ENCODE results near the gene OSGIN1. TPM values are rescaled to one million over a fixed set of nuclear protein-coding genes. Genes with fewer than 3 reads are reported as not detected.

OSGIN1 gene
- total and polyA plus RNA-seq, 12 donors = 3.2 to 14.5 (median 5.5) TPM

GRCh38 chr16:83969771-83970429 is 16.9 kb downstream of the OSGIN1 start:
- no peaks in the 10 kb centered on the region for H3K9me3 ChIP-seq
- intact Hi-C loops (cut with DNase I) = loop anchor here in 8 of 10 donors (2.0 to 10.0 kb wide), 11 partner anchors 72 to 515 kb away; partner anchors contain the start of genes SLC38A8 (in 2 of the 8) and TAF1C (in 2 of the 8)
- no peak for ATAC-seq
- no peaks in the 10 kb centered on the region for H3K4me1 ChIP-seq
- no peak for DNase-seq
- 57 to 67% methylated on average over 18 of the region's 18 CpGs for WGBS, 2 donors
- no peak for TF ChIP-seq CTCF (IDR thresholded peaks at IDR 0.05)
- H3K4me3 ChIP-seq = no peak overlapping the region
- H3K36me3 ChIP-seq = peaks cover 0 to 17% (median 0%) of the 10 kb centered on the region in 9 donors
- peaks cover 0 to 24% (median 8%) of the 10 kb centered on the region in 7 donors for H3K27me3 ChIP-seq
- no peak overlapping the region for H3K27ac ChIP-seq

- Histone ChIP-seq H3K27ac (no peak overlapping the region), H3K4me3 (no peak overlapping the region), H3K4me1 (no peaks in the 10 kb centered on the region), H3K9me3 (no peaks in the 10 kb centered on the region), H3K36me3 (peaks cover 0 to 11% (median 0%) of the 10 kb centered on the region in 9 donors), H3K27me3 (peaks cover 0 to 24% (median 8%) of the 10 kb centered on the region in 7 donors)
- intact Hi-C loops (cut with DNase I) = loop anchor here in 2 of 10 donors (5.0 to 10.0 kb wide), 2 partner anchors 74 to 87 kb away; partner anchors contain the start of gene SLC38A8 (in 1 of the 2)
- TF ChIP-seq CTCF (IDR thresholded peaks at IDR 0.05) = no peak
- DNase-seq = no peak
- 76 to 84% methylated on average over 6 of the region's 6 CpGs for WGBS, 2 donors
- ATAC-seq = no peak
Measured at GRCh38 chr16:83970430-83970815, 17.4 kb downstream of the OSGIN1 start.

GRCh38 chr16:83971165-83972130 is 18.4 kb downstream of the OSGIN1 start:
- 75 to 80% methylated on average over 27 of the region's 27 CpGs for WGBS, 2 donors
- intact Hi-C loops (cut with DNase I) = loop anchor here in 2 of 10 donors (5.0 to 10.0 kb wide), 2 partner anchors 73 to 86 kb away; partner anchors contain the start of gene SLC38A8 (in 1 of the 2)
- no peaks in the 10 kb centered on the region for H3K4me1 ChIP-seq
- H3K27ac ChIP-seq = no peak overlapping the region
- no peaks in the 10 kb centered on the region for H3K9me3 ChIP-seq
- H3K4me3 ChIP-seq = no peak overlapping the region
- TF ChIP-seq CTCF (IDR thresholded peaks at IDR 0.05) = no peak
- DNase-seq = no peak
- H3K27me3 ChIP-seq = peaks cover 0 to 24% (median 8%) of the 10 kb centered on the region in 7 donors
- H3K36me3 ChIP-seq = peaks cover 0 to 1% (median 0%) of the 10 kb centered on the region in 9 donors
- ATAC-seq = no peak

All from heart right ventricle (tissue), 16 donors.